GDM1 (cell line): ENCODE data around the gene ITGA7.
A peak's percentile ranks its signal among the peaks of the same experiment; 100 is the strongest.

Source experiments
- DNase-seq: peaks from one replicate; lab custom pipeline; 2025; lab: John Stamatoyannopoulos, UW

Gene ITGA7

GRCh38 chr12:55679691-55680090 lies 28.0 kb downstream of the ITGA7 start:
- no peak for DNase-seq

DNA sequence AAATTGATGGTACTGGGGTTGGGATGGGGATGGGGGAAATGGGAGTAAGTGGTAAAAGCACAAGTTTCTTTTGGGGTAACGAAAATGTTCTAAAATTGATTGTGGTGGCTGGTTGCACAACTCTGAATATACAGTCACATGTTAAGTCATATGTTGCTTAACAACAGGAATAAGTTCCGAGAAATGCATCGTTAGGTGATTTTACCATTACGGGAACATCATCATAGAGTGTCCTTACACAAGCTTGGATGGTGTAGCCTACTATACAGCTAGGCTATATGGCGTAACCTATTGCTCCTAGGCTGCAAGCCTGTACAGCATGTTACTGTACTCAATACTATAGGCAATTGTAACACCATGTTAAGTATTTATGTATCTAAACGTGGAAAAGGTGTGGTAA lies 31.0 kb downstream of the ITGA7 start:
- DNase-seq: no peak

DNA sequence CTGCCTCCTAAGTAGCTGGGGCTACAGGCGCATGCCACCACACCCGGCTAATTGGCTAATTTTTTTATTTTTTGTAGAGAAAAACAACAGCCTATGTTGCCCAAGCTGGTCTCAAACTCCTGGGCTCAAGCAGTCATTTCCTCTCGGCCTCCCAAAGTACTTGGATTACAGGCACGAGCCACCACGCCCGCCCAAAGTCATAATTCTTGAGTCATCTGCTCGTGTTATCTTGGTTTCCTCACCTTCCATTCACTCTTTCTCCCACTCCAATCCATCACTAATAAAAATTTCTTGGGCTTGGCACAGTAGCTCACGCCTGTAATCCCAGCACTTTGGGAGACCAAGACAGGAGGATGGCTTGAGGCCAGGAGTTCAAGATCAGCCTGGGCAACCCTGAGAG lies 32.0 kb downstream of the ITGA7 start:
- no peak for DNase-seq

- DNase-seq: no peak
Observed at GRCh38 chr12:55673638-55674037, 34.1 kb downstream of the ITGA7 start.

DNA sequence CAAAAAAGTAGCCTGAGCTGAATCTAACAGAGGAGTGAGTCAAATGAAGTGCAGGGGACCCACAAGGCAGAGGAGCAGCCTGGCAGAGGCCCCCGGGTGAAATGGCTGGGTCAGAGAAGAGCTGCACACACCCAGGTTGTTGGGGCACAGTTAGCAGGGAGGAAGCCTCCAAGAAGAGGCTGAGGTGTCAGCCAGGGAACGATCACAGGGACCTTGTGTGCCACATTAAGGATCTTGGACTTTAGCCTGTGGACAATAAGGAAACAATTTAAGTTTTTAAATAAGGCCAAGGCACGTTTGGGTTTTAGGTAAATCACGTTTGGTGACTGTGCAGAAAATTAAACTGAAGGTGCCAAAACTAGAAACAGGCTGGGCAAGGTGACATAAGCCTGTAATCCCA lies 36.0 kb downstream of the ITGA7 start:
- DNase-seq: no peak

DNA sequence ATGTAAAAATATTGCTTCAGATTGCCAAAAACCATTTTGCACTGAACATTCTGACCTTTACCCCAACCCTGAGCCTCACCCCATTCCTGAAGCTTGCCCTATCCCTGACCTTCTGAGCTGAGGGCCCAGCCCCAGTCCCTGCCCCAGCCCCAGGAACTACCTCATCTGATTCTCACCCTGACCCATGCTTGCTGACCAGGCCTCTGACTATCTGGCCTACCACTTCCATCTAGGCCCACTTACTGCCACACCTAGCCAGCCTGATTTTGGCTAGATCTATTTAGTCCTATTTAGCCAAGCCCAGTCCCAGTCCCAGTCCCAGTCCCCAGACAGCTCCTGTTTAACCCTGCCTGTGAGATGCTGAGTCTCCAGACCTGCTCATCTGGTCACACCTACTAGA lies 37.4 kb downstream of the ITGA7 start:
- no peak for DNase-seq

DNA sequence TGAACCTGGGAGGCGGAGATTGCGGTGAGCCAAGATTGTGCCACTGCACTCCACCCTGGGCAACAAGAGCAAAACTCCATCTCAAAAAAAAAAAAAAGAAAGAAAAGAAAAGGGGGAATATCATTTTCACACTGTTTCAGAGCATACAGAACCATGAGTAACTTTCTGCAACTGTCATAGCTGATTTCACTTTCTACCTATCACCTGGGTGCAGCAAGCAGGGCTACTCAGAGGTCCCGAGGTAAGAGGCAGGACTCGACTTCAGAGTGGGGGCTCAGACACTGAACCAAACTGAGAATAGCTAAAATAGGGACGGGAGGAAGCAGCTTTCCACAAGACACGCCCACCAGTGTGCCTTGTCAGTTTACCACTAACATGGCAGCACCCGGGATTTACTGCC lies 41.2 kb downstream of the ITGA7 start:
- no peak for DNase-seq

- DNase-seq: no peak
Observed at GRCh38 chr12:55664826-55665225, 42.9 kb downstream of the ITGA7 start.

DNA sequence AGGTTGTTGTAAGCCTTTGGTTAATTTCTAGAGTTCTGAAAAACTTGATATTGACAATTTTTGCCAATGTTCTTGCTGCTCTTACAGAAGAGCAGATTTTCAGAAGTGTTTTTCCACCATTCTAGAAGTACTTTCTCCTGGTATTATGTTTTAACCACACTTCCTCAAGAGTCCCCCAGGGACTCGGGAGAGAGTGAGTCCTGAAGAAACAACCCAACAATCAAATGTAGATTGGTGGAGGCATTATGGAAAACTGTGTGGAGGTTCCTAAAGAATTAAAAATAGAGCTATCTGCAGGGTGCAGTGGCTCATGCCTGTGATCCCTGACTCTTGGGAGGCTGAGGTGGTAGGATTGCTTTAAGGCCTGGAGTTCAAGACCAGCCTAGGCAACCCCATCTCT lies 44.3 kb downstream of the ITGA7 start:
- DNase-seq: no peak

- DNase-seq: peak; percentile 14
Observed at GRCh38 chr12:55659486-55660385, 48.0 kb downstream of the ITGA7 start.

- no peak for DNase-seq
Observed at GRCh38 chr12:55658635-55659391, 48.9 kb downstream of the ITGA7 start.

DNA sequence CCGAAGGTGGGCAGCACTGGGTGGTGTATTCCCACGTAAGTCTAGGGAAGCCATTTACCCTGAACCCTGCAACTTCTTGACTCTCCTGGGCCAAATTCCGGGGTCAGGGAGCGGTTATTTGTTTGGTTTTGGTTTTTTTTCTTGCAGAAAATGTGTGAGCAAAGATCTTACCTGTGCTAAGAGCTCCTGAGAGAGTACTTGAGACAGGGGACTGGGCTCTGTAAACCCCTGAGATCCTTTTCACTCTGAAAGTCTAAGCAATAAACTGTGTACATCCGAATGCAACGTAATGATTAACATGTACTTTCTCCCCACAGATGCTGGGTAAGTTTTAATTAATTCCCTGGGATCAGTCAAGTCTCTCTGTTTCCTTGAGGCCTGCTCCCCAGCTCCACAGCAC lies 49.5 kb downstream of the ITGA7 start:
- no peak for DNase-seq

DNA sequence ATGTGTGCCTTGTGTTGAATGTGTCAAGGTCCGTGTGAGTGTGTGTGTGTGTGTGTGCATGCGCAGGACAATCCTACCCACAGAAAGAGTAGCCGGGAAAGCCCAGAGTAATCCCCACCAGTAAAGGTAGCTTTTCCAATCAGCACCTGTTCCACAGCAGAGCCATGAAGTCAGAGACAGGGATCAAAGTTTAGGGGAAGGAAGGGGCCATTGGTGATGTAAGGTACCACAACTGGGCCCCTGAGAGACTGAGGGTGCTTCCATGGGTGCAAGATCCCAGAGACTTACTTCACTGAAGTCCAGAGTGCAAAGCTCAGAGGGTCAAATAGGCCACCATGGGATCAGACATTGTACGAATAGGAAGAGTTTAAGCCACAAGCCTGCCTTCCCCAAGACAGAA lies 50.5 kb downstream of the ITGA7 start:
- DNase-seq: no peak

GRCh38 chr12:55654511-55655214 lies 53.0 kb downstream of the ITGA7 start:
- DNase-seq: no peak

- DNase-seq: no peak
Observed at GRCh38 chr12:55653031-55653430, 54.7 kb downstream of the ITGA7 start.

DNA sequence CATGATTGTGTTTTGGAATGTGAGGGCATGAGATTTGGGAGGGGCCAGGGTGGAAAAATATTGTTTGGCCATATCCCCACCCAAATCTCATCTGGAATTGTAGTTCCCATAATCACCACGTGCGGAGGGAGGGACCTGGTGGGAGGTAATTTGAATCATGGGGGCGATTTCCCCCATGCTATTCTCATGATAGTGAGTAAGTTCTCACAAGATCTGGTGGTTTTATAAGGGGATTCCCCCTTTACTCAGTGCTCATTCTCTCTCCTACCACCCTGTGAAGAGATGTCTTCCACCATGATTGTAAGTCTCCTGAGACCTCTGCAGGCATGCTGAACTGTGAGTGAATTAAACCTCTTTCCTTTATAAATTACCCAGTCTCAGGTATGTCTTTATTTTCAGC lies 55.4 kb downstream of the ITGA7 start:
- no peak for DNase-seq

GRCh38 chr12:55651299-55651683 lies 56.4 kb downstream of the ITGA7 start:
- no peak for DNase-seq

- DNase-seq: peak; percentile 16
Observed at GRCh38 chr12:55650620-55651298, 56.9 kb downstream of the ITGA7 start.

DNA sequence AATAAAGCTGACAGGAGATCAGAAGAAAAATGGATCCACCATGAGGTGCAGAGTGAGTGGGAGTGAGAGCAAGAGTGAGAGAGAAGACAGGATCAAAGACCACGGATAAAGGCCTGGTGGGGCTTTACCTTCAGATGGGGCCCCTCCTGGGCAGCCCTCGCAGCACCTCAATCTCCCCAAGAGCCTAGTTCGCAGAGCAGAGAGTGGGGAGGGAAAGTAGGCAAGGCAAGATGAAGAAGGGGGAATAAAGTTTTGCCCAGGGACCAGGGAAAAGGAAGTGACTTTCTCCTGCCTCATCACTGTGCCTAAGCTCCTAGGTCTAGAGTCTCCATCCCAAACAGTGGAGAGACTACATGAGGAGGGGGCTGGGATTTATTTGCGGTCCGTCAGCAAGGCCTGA lies 60.7 kb downstream of the ITGA7 start:
- no peak for DNase-seq

GRCh38 chr12:55644591-55644990 lies 63.1 kb downstream of the ITGA7 start:
- DNase-seq: no peak

DNA sequence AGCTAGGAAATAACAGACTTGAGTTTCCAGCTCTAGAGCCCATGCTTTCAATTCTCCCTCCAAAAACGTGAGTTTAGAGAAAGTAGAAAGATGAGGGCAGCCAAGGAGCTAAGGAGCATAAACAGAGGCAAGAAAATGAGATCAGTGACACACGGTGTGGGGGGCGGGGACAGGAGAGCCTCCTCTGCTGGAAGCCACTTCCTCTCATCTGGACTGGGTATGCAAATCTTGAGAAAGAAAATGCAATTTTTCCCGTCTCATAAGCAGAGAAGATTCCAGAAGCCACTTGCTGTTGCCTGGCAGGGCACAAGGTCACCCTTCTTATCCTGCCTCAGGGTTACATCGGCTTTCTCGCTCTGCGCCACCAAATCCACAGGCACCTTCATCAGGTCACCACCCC lies 65.0 kb downstream of the ITGA7 start:
- DNase-seq: no peak

DNA sequence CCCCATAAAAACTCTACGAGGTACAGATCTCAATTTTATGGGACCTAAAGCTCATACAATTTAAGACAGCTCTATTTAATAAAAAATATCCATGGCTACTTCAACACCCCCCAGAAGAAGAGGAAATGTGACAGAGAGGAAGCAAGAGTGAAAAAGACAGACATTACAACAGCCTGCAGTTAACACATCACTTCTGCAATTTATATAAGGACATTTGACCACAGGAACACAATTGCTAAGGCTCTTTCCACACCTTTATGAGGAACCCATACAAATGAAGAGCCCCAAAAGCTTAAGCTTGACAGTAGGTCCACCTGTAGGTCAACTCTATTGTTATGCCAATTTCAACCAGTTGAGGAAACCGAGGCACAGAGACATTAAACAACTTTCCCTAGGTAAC lies 65.4 kb downstream of the ITGA7 start:
- no peak for DNase-seq
